Activated naive CD8-positive, alpha-beta T cell treated with anti-CD3 and anti-CD28 coated beads, Interleukin-2, amount 50 U/mL, for 24 hours (primary cell): ENCODE results near the gene LRMDA.
"Not testable (repeated sequence)": the region's sequence is repeated elsewhere in the genome, so short reads cannot be mapped to it uniquely, and the experiment has no call there.

Experiments used
- ATAC-seq: fragments of 150-1000 bp; cut with Tn5 transposase; one replicate; pipeline ENCODE4 v1.10.0; 2021
- DNase-seq: peaks from one replicate; pipeline ENCODE4 v3.0.0; 2021
- H3K27ac Mint-ChIP-seq: one replicate; pipeline ENCODE4 v1.8.0; 2021; ENCODE audit warnings: mild to moderate bottlenecking, mixed read lengths
- H3K27me3 Mint-ChIP-seq: one replicate; pipeline ENCODE4 v1.8.0; 2021; ENCODE audit warnings: mixed read lengths
- H3K36me3 Mint-ChIP-seq: one replicate; pipeline ENCODE4 v1.8.0; 2021; ENCODE audit warnings: low read depth, mixed read lengths
- H3K4me1 Mint-ChIP-seq: one replicate; pipeline ENCODE4 v1.8.0; 2021; ENCODE audit warnings: mixed read lengths
- H3K4me3 Mint-ChIP-seq: one replicate; pipeline ENCODE4 v1.8.0; 2021; ENCODE audit warnings: mild to moderate bottlenecking, moderate library complexity, mixed read lengths
- H3K9me3 Mint-ChIP-seq: one replicate; pipeline ENCODE4 v1.8.0; 2021; ENCODE audit warnings: mixed read lengths

The LRMDA gene

GRCh38 chr10:76127984-76128589 is 696.7 kb downstream of the LRMDA start:
- Mint-ChIP-seq H3K9me3 (no peaks in the 10 kb centered on the region), H3K27me3 (peaks cover 3% of the 10 kb centered on the region), H3K4me3 (no peak overlapping the region), H3K27ac (no peak overlapping the region), H3K4me1 (no peaks in the 10 kb centered on the region), H3K36me3 (no peaks in the 10 kb centered on the region)
- DNase-seq (no peak), ATAC-seq (no peak)

- H3K9me3 Mint-ChIP-seq = no peaks in the 10 kb centered on the region
- no peaks in the 10 kb centered on the region for H3K36me3 Mint-ChIP-seq
- peaks cover 3% of the 10 kb centered on the region for H3K27me3 Mint-ChIP-seq
- no peak for ATAC-seq
- H3K4me3 Mint-ChIP-seq = no peak overlapping the region
- no peak for DNase-seq
- H3K27ac Mint-ChIP-seq = no peak overlapping the region
- no peaks in the 10 kb centered on the region for H3K4me1 Mint-ChIP-seq
These were observed 697.8 kb downstream of the LRMDA start for GRCh38 chr10:76129213-76129612.

DNA sequence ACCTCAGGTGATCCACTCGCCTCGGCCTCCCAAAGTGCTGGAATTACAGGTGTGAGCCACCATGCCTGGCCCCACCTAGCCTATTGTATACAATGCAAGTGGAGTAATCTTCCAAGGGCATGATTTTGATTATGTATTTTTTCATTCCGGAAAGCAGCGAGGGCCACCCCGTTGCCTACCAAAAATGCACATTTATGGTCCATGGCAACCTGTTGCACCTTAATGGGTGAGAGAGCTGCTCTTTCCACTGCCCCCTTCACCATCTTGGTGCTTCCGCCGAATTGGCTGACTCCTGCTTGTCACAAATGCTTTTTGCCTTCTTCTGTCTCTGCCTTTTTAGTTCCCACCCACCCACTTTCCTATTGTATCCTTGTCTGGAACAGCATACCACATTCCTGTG is 699.5 kb downstream of the LRMDA start:
- Mint-ChIP-seq H3K27me3 (peaks cover 3% of the 10 kb centered on the region), H3K27ac (no peak overlapping the region), H3K36me3 (no peaks in the 10 kb centered on the region), H3K9me3 (no peaks in the 10 kb centered on the region), H3K4me1 (no peaks in the 10 kb centered on the region), H3K4me3 (no peak overlapping the region)
- ATAC-seq (no peak), DNase-seq (no peak)

DNA sequence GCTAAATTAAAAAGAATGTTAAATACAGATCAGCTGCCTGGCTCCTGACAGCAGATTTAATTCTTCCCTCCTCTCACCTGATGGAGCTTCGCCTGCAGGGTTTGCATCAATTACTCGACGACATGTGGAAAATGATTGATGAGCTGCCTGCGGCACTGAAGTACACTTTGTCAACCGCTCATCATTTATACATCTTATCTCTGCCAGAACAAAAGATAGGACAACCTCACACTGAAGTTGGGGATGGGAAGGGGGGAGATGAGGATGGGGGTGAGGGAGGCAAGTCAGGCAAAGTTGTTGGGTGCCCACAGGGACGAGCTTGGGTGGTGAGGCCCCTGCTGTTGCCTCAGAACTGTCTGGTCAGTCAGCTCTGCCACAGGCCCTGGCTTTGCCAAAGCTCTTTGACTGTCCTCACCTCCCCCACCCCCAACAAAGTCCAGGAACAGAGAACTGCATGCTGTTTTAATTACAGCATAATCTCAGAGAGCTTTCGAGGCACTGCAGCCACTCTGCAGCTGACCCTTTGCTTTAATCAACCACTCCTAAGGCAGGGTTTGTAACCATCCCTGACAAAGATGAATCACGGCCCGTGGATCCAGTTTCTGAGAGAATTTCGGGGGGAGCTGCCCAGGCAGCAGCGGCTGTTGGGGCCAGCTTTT is 702.3 kb downstream of the LRMDA start:
- ATAC-seq (no peak), DNase-seq (no peak)
- Mint-ChIP-seq H3K9me3 (no peaks in the 10 kb centered on the region), H3K36me3 (no peaks in the 10 kb centered on the region), H3K27ac (no peak overlapping the region), H3K4me1 (no peaks in the 10 kb centered on the region), H3K4me3 (no peak overlapping the region), H3K27me3 (no peaks in the 10 kb centered on the region)

GRCh38 chr10:76136961-76137360 is 705.5 kb downstream of the LRMDA start:
- ATAC-seq = no peak
- DNase-seq = no peak
- no peaks in the 10 kb centered on the region for H3K27me3 Mint-ChIP-seq
- H3K4me3 Mint-ChIP-seq = no peak overlapping the region
- no peak overlapping the region for H3K27ac Mint-ChIP-seq
- no peaks in the 10 kb centered on the region for H3K9me3 Mint-ChIP-seq
- H3K36me3 Mint-ChIP-seq = no peaks in the 10 kb centered on the region
- H3K4me1 Mint-ChIP-seq = peaks cover 2% of the 10 kb centered on the region

DNA sequence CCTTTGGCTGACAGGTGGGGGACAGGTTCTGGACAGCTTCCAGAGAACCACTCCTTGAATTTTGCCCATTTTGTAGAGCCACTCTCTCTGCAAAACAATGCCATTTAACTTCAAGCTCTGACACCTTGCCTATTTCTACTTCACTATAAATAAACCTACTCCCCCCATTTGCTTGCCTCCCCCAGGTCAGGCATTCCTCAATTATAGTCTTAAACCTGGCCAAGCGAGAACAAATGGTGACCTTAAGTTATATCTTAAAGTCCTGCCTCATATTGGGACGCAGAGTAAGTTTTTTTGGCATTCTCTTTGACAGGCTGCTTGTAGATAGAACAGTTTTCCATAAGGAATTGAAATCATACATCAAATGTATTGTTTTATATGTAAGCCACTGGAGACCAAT is 706.9 kb downstream of the LRMDA start:
- no peak for ATAC-seq
- DNase-seq = no peak
- H3K4me3 Mint-ChIP-seq = no peak overlapping the region
- H3K36me3 Mint-ChIP-seq = no peaks in the 10 kb centered on the region
- no peaks in the 10 kb centered on the region for H3K27me3 Mint-ChIP-seq
- H3K27ac Mint-ChIP-seq = no peak overlapping the region
- H3K9me3 Mint-ChIP-seq = no peaks in the 10 kb centered on the region
- peaks cover 2% of the 10 kb centered on the region for H3K4me1 Mint-ChIP-seq

DNA sequence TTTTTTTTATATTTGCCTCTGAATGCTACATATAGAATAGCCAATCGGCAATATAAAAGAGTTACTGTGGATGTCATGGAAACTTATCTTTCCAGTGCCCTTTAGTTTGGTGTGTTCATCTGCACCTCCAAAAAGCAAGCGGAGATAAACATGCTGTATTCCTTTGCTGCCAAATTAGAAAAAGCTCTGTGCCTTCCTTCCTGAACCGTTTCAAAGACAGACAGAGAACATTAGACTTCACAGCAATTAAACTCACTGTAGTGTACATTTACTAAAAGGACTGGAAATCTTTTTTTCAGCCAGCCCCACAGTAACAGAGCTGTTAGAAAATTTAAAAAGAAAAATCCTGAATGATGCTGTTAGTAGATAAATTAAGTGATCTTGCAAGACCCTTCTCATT is 707.5 kb downstream of the LRMDA start:
- Mint-ChIP-seq H3K27me3 (no peaks in the 10 kb centered on the region), H3K36me3 (no peaks in the 10 kb centered on the region), H3K4me1 (peaks cover 2% of the 10 kb centered on the region), H3K9me3 (no peaks in the 10 kb centered on the region), H3K4me3 (no peak overlapping the region), H3K27ac (no peak overlapping the region)
- ATAC-seq = no peak
- no peak for DNase-seq

GRCh38 chr10:76139431-76139830 is 708.0 kb downstream of the LRMDA start:
- H3K27me3 Mint-ChIP-seq = no peaks in the 10 kb centered on the region
- no peaks in the 10 kb centered on the region for H3K36me3 Mint-ChIP-seq
- no peak for DNase-seq
- no peak overlapping the region for H3K4me3 Mint-ChIP-seq
- H3K9me3 Mint-ChIP-seq = no peaks in the 10 kb centered on the region
- H3K27ac Mint-ChIP-seq = no peak overlapping the region
- H3K4me1 Mint-ChIP-seq = peaks cover 2% of the 10 kb centered on the region
- ATAC-seq = no peak

- Mint-ChIP-seq H3K9me3 (no peaks in the 10 kb centered on the region), H3K27me3 (no peaks in the 10 kb centered on the region), H3K4me3 (no peak overlapping the region), H3K4me1 (peaks cover 2% of the 10 kb centered on the region), H3K27ac (no peak overlapping the region), H3K36me3 (no peaks in the 10 kb centered on the region)
- ATAC-seq = no peak
- DNase-seq = no peak
These were observed 710.0 kb downstream of the LRMDA start for GRCh38 chr10:76141376-76141775.

DNA sequence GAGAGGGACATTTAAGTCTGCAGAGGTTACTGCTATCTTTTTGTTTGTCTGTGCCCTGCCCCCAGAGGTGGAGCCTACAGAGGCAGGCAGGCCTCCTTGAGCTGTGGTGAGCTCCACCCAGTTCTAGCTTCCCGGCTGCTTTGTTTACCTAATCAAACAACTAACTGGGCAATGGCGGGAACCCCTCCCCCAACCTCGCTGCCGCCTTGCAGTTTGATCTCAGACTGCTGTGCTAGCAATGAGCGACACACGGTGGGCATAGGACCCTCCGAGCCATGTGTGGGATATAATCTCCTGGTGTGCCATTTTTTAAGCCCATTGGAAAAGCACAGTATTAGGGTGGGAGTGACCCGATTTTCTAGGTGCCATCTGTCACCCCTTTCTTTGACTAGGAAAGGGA is 716.8 kb downstream of the LRMDA start:
- H3K36me3 Mint-ChIP-seq, ATAC-seq, H3K4me3 Mint-ChIP-seq, H3K4me1 Mint-ChIP-seq, H3K27ac Mint-ChIP-seq, DNase-seq, H3K27me3 Mint-ChIP-seq: not testable (repeated sequence)
- peaks cover 10% of the 10 kb centered on the region for H3K9me3 Mint-ChIP-seq

GRCh38 chr10:76149182-76149581 is 717.8 kb downstream of the LRMDA start:
- Mint-ChIP-seq H3K4me1 (no peaks in the 10 kb centered on the region), H3K4me3 (no peak overlapping the region), H3K27me3 (peaks cover 2% of the 10 kb centered on the region), H3K27ac (no peak overlapping the region), H3K36me3 (no peaks in the 10 kb centered on the region), H3K9me3 (peaks cover 10% of the 10 kb centered on the region)
- ATAC-seq (no peak), DNase-seq (no peak)

DNA sequence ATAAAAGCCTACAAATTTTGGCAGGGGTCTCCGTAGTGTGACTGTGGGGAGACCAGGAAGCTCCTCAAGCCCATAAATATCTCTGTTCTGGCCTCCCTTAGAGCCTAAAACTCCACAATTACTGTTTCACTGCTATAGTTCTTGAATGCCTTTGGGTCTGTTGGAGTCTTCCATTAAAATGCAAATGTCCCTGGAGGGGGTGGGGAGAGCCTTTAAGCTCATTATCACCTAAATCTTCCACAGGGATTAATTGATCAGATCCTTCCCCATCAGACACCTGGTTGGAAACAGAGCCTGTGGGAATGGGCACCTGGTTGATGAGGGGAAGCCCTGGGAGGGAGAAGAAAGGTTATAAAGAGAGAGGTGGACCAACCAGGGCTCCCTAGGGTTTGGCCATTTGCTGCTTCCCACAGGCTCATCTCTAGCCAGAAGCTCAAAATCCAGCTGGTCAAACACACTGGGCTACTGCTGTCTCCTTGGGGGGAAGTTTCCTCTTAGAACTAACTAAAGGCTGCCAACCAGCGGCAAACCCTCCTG is 718.2 kb downstream of the LRMDA start:
- Mint-ChIP-seq H3K27ac (no peak overlapping the region), H3K4me3 (no peak overlapping the region), H3K27me3 (peaks cover 2% of the 10 kb centered on the region), H3K36me3 (no peaks in the 10 kb centered on the region), H3K4me1 (no peaks in the 10 kb centered on the region), H3K9me3 (peaks cover 10% of the 10 kb centered on the region)
- DNase-seq (no peak), ATAC-seq (no peak)

DNA sequence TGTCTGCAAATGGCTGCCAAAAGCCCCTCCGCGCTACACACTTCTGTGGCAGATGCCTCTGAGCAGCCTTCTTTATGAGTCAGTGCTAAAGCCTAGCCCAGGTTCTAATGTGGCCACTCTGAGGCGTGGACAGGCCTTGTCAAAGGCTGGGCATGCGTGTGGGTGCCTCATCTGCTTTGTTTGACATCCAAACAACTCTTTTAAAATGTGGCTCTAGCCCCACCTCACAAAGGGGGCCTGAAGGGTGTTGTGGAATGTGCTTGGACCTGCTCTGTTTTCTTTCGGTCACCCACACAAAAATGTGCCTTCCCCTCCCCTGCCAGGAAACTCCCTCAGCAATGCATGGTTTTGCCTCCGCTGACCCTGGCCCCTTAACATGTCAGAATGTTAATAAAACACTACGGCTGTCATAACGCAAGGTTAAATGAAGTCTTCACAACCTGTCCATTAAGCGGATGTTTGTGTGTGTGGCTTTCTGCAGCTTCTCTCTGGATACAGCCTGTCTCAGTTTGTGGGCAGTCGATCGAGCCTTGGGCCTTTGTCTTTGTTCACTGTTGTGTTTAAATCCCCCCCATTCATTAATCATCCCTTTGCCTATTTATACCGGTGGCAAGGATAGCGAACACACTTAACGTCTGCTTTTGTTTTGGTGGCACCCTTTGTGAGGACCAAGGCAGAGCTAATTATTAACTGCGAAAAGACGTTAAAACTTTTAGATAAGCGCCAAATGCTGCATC is 718.9 kb downstream of the LRMDA start:
- Mint-ChIP-seq H3K4me1 (no peaks in the 10 kb centered on the region), H3K36me3 (no peaks in the 10 kb centered on the region), H3K4me3 (no peak overlapping the region), H3K9me3 (peaks cover 10% of the 10 kb centered on the region), H3K27ac (no peak overlapping the region), H3K27me3 (peaks cover 2% of the 10 kb centered on the region)
- no peak for DNase-seq
- ATAC-seq = no peak

GRCh38 chr10:76150876-76151288 is 719.5 kb downstream of the LRMDA start:
- no peak overlapping the region for H3K27ac Mint-ChIP-seq

DNA sequence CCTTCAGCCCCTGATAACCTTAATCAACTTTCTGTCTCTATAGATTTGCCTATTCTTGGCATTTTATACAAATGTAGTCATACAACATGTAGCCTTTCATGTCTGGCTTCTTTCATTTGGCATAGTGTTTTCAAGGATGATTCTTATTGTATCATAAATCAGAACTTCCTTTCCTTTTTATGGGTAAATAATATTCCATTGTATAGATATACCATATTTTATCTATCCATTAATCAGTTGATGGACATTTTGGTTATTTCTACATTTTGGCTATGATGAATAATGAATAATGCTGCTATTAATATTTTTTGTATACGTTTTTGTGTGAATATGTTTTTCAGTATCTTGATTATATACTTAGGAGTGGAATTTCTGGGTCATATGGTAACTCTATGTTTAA is 720.8 kb downstream of the LRMDA start:
- ATAC-seq (no peak), DNase-seq (no peak)
- Mint-ChIP-seq H3K4me3 (no peak overlapping the region), H3K4me1 (no peaks in the 10 kb centered on the region), H3K27me3 (peaks cover 2% of the 10 kb centered on the region), H3K36me3 (no peaks in the 10 kb centered on the region), H3K27ac (no peak overlapping the region), H3K9me3 (peaks cover 10% of the 10 kb centered on the region)

More at GRCh38 chr10:76150876-76151288, 719.5 kb downstream of the LRMDA start:
- Mint-ChIP-seq H3K36me3 (no peaks in the 10 kb centered on the region), H3K4me3 (no peak overlapping the region), H3K9me3 (peaks cover 10% of the 10 kb centered on the region), H3K4me1 (no peaks in the 10 kb centered on the region), H3K27me3 (peaks cover 2% of the 10 kb centered on the region)
- DNase-seq = no peak
- no peak for ATAC-seq
